ENCODE results near the gene LMO7.

Gene LMO7

DNA sequence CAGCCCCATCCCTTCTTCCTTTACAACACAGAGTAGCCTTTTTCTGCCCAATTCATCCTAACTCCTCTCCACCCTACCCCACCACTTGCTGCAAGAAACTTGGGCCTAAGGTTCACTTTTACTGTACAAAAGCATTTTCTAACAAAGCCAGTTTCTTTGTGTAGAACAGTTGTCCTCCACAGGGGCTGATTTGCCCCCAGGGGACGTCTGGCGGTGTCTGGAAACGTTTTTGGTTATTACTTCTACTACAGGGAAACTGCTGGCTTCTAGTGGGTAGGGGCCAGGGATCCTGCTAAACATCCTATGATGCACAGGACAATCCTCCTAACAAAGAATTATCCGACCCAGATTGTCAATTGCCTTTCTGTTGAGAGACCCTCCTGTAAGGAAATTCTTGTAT lies 7.3 kb upstream of the LMO7 start:
- no peak overlapping the region for H3K27ac ChIP-seq (ENCODE audit: low read depth, low read length)
- H3K4me1 ChIP-seq (ENCODE audit: insufficient read depth, low read length), result no peaks in the 10 kb centered on the region

DNA sequence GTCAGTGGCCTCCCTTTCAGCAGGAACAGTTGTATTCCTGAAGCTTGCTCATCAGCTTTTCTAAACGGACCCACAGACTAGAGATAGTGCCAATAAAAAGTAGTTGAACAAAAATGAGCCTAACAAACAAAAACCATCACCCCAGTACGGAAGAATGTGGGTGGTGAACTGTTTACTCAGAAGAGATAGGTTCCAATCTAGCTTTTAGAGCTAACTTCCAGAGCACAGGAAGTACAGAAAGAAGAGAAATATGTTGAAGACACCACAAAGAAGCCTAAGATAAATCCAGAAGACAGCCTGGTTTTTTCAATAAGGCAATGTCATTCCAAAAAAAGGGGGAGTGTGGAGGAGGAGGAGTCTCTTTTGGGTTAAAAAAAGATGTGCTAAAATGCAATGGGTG lies 2.8 kb upstream of the LMO7 start:
- Histone ChIP-seq H3K36me3 (ENCODE audit: insufficient read depth, low read length) (no peaks in the 10 kb centered on the region), H3K9ac (ENCODE audit: low read length) (no peak overlapping the region), H3K27ac (ENCODE audit: low read depth, low read length) (no peak overlapping the region), H3K27me3 (ENCODE audit: control insufficient read depth in 1 of 2, insufficient read depth in 2 of 2, low read length in 2 of 2) (peaks cover 5 to 14% of the 10 kb centered on the region in 2 donors), H3K4me1 (ENCODE audit: insufficient read depth, low read length) (no peaks in the 10 kb centered on the region), H3K4me3 (ENCODE audit: low read depth in 1 of 2, low read length in 2 of 2) (no peak overlapping the region), H3K9me3 (ENCODE audit: low read length) (no peaks in the 10 kb centered on the region)

More for the DNA sequence above, 7.3 kb upstream of the LMO7 start:
- no peaks in the 10 kb centered on the region for H3K36me3 ChIP-seq (ENCODE audit: insufficient read depth, low read length)
- no peak overlapping the region for H3K9ac ChIP-seq (ENCODE audit: low read length)
- no peak overlapping the region for H3K4me3 ChIP-seq (ENCODE audit: low read depth in 1 of 2, low read length in 2 of 2)
- no peaks in the 10 kb centered on the region for H3K27me3 ChIP-seq (ENCODE audit: control insufficient read depth in 1 of 2, insufficient read depth in 2 of 2, low read length in 2 of 2)
- H3K9me3 ChIP-seq (ENCODE audit: low read length), result no peaks in the 10 kb centered on the region

DNA sequence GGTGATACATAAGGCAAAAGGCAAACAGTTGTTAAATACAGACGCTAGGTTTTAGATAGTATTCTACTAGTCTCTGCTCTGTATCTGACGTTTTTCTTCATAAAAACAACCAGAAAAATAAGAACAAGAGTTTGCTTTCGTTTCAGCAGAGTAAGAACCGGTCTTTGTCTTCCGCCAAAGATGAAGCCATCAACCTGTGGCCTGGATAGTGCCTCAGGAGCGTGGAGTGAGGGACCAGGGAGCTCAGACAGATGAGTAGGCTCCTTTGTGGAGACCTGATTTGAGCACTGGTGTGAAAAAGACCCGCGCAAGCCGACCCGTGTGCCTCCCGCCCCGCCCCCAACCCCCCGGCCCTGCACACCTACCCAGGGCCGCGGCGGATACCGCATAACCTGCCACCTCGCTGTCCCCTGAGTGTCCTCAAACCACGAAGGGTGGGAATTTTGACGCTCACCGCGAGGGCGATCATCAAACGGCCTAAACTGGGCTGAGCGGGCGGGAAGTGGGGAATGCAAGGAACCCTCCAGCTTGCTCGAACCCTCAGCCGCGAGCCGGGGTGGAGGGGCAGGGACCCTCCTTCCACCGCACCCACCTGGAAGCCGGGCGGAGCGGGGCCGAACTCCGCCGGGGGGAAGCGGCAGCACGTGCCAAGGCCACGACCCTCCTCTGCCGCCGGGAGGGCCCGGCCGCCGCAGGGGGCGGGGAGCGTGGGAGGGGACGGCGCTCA lies 866 bp upstream of the LMO7 start:
- no peak overlapping the region for H3K9ac ChIP-seq (ENCODE audit: low read length)
- H3K4me3 ChIP-seq (ENCODE audit: low read depth in 1 of 2, low read length in 2 of 2), result peak overlapping the region; percentile 45 to 61
- peaks cover 5 to 14% of the 10 kb centered on the region in 2 donors for H3K27me3 ChIP-seq (ENCODE audit: control insufficient read depth in 1 of 2, insufficient read depth in 2 of 2, low read length in 2 of 2)
- H3K27ac ChIP-seq (ENCODE audit: low read depth, low read length), result no peak overlapping the region
- no peaks in the 10 kb centered on the region for H3K4me1 ChIP-seq (ENCODE audit: insufficient read depth, low read length)
- H3K36me3 ChIP-seq (ENCODE audit: insufficient read depth, low read length), result no peaks in the 10 kb centered on the region
- H3K9me3 ChIP-seq (ENCODE audit: low read length), result no peaks in the 10 kb centered on the region

DNA sequence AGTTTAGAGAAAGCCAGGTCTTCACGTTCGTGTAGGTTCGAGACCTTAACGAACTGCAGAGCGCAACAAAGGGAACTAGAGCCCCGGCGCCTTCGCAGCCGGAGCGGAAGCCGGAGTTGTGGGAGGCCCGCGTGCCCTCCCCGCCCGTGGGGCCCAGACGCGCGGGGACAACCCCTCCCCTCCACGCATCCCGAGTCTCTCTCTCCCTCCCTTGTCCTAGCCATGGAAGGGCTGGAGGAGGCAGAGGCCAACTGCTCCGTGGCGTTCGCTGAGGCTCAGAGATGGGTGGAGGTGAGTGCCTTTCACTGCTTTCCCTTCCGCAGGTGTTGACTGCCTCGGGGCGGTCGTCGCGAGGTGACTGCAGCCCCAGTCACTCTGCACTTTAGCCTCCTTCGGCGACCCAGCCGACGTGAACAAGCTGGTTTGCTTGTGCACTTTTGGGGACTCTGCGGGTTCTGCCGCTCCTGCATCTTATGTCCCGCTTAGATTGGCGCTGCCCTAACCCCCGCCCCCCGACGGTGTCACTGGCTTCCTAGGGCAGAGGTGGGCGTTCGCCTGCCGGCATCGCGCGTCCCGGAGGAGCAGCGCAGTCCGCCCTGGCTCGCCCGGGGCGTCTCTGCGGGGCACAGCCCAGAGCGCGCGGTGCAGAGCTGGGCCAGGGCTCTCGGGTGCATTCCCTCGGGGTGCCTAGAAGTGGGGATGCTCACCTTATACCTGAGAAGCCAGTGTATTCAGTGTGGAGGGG lies 478 bp downstream of the LMO7 start:
- H3K36me3 ChIP-seq (ENCODE audit: insufficient read depth, low read length), result no peaks in the 10 kb centered on the region
- peaks cover 5 to 14% of the 10 kb centered on the region in 2 donors for H3K27me3 ChIP-seq (ENCODE audit: control insufficient read depth in 1 of 2, insufficient read depth in 2 of 2, low read length in 2 of 2)
- no peaks in the 10 kb centered on the region for H3K9me3 ChIP-seq (ENCODE audit: low read length)
- no peak overlapping the region for H3K9ac ChIP-seq (ENCODE audit: low read length)
- H3K4me3 ChIP-seq (ENCODE audit: low read depth in 1 of 2, low read length in 2 of 2), result peak overlapping the region; percentile 45 to 64
- no peaks in the 10 kb centered on the region for H3K4me1 ChIP-seq (ENCODE audit: insufficient read depth, low read length)
- peak overlapping the region; percentile 34 for H3K27ac ChIP-seq (ENCODE audit: low read depth, low read length)

DNA sequence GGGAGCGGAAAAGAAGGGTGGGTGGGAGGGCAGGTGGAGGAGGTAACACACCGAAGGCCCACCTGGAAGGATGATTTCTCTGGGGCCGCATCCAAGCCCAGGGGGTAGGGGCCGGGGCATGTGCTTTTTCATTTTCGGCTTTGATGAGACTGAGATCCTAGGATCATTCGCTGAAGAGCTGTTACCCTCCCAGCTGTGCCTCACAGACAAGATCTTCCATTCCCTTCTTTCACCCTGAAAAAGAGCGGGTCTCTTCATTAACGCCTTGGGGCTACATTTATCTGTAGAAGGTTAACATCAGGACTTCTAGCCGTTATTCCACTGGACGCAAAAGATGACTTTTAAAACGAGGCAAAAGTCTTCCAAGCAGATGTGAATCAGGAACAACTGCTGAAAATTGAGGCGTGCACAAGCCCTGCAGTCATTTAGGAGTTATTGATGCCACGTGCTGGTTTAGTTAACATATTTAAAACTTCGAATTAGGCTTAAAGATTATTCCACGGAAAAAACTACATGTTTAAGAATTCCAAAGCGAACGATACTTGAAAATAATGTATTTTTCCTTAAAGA lies 1.1 kb downstream of the LMO7 start:
- no peak overlapping the region for H3K4me3 ChIP-seq (ENCODE audit: low read depth in 1 of 2, low read length in 2 of 2)
- H3K27me3 ChIP-seq (ENCODE audit: control insufficient read depth in 1 of 2, insufficient read depth in 2 of 2, low read length in 2 of 2), result peaks cover 5 to 14% of the 10 kb centered on the region in 2 donors
- H3K4me1 ChIP-seq (ENCODE audit: insufficient read depth, low read length), result no peaks in the 10 kb centered on the region
- no peaks in the 10 kb centered on the region for H3K36me3 ChIP-seq (ENCODE audit: insufficient read depth, low read length)
- no peaks in the 10 kb centered on the region for H3K9me3 ChIP-seq (ENCODE audit: low read length)
- no peak overlapping the region for H3K27ac ChIP-seq (ENCODE audit: low read depth, low read length)
- H3K9ac ChIP-seq (ENCODE audit: low read length), result no peak overlapping the region

DNA sequence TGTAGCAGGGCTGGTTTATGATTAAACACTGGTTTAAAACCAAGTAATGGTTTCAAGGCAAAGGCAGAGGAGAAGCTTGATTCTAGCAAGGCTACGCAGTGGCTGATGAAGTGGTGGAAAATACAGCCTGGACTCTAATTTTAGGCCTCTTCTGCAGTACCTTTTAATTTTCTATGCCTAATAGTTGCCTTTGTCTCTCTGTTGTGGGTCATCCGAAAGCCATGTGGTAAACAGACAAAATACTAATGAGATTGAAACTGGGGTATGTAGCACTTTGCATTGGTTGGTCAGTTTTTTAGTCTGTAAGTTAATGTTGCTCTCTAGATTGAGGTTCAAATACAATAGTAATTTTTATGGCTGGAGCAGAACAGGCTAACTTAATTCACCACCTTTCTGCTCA lies 3.3 kb downstream of the LMO7 start:
- Histone ChIP-seq H3K9ac (ENCODE audit: low read length) (no peak overlapping the region), H3K4me3 (ENCODE audit: low read depth in 1 of 2, low read length in 2 of 2) (no peak overlapping the region), H3K36me3 (ENCODE audit: insufficient read depth, low read length) (no peaks in the 10 kb centered on the region), H3K27ac (ENCODE audit: low read depth, low read length) (no peak overlapping the region), H3K27me3 (ENCODE audit: control insufficient read depth in 1 of 2, insufficient read depth in 2 of 2, low read length in 2 of 2) (peaks cover 5 to 14% of the 10 kb centered on the region in 2 donors), H3K9me3 (ENCODE audit: low read length) (no peaks in the 10 kb centered on the region), H3K4me1 (ENCODE audit: insufficient read depth, low read length) (no peaks in the 10 kb centered on the region)

DNA sequence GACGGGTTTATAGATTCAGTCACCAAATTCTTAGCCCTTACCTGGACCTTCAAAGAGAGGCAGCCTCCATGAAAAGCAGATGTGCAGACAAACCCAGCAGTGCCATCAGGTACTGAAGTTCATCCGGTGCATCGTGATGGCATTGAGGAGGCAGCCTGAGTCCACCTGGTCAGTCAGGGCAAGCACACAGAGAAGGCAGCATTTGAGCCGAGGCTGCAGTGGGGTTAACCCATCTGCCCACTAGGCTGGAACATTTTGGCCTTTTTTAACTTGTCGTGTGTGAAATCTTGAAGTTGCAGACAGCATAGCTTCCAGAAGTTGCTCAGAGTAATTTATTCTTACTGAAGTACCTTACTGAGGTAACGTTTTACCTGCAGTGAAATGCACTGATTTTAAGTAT lies 4.9 kb downstream of the LMO7 start:
- Histone ChIP-seq H3K36me3 (ENCODE audit: insufficient read depth, low read length) (no peaks in the 10 kb centered on the region), H3K27me3 (ENCODE audit: control insufficient read depth in 1 of 2, insufficient read depth in 2 of 2, low read length in 2 of 2) (peaks cover 5 to 14% of the 10 kb centered on the region in 2 donors), H3K4me3 (ENCODE audit: low read depth in 1 of 2, low read length in 2 of 2) (no peak overlapping the region), H3K27ac (ENCODE audit: low read depth, low read length) (no peak overlapping the region), H3K9ac (ENCODE audit: low read length) (no peak overlapping the region), H3K9me3 (ENCODE audit: low read length) (no peaks in the 10 kb centered on the region), H3K4me1 (ENCODE audit: insufficient read depth, low read length) (no peaks in the 10 kb centered on the region)

DNA sequence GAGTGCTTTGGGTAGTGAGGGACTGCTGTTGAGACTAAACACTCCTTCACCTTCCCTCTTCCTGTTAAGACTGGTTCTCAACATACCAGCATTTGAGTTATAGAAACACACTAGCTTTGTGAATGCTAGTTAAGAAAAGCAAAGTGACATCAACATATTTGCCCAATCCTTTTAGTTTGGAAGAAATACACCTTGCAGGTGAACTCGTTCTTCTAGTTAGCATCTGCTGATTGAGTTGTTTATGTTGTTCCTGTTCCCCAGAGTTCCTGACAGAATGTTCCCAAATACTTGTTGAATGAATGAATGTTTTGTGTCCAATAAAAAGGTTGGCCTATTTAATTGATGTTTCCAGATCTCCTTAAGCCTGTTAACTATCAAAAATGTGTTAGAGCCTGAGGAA lies 7.1 kb downstream of the LMO7 start:
- Histone ChIP-seq H3K4me1 (ENCODE audit: insufficient read depth, low read length) (no peaks in the 10 kb centered on the region), H3K9ac (ENCODE audit: low read length) (no peak overlapping the region), H3K27ac (ENCODE audit: low read depth, low read length) (no peak overlapping the region), H3K27me3 (ENCODE audit: control insufficient read depth in 1 of 2, insufficient read depth in 2 of 2, low read length in 2 of 2) (no peaks in the 10 kb centered on the region), H3K9me3 (ENCODE audit: low read length) (no peaks in the 10 kb centered on the region), H3K4me3 (ENCODE audit: low read depth in 1 of 2, low read length in 2 of 2) (no peak overlapping the region), H3K36me3 (ENCODE audit: insufficient read depth, low read length) (no peaks in the 10 kb centered on the region)

DNA sequence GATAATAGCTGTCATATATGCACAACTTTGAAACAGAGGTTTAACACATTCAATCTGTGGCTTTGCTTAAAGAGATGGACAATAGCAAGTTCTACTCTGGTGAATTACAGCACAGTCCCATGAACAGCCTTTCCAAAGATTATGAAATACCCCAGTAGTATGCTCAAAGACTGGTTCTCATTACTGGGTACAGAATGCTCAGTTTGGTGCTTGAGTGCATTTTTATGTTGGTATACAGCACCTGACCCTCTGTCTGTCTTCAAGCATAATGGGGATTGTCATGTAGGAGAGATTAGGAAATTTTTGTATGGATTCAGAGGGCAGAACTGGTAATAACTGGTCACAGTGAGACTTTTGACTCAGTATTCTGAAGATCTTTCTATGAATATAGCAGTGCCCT lies 7.6 kb downstream of the LMO7 start:
- Histone ChIP-seq H3K4me1 (ENCODE audit: insufficient read depth, low read length) (no peaks in the 10 kb centered on the region), H3K9me3 (ENCODE audit: low read length) (no peaks in the 10 kb centered on the region), H3K4me3 (ENCODE audit: low read depth in 1 of 2, low read length in 2 of 2) (no peak overlapping the region), H3K9ac (ENCODE audit: low read length) (no peak overlapping the region), H3K36me3 (ENCODE audit: insufficient read depth, low read length) (no peaks in the 10 kb centered on the region), H3K27me3 (ENCODE audit: control insufficient read depth in 1 of 2, insufficient read depth in 2 of 2, low read length in 2 of 2) (no peaks in the 10 kb centered on the region), H3K27ac (ENCODE audit: low read depth, low read length) (no peak overlapping the region)

DNA sequence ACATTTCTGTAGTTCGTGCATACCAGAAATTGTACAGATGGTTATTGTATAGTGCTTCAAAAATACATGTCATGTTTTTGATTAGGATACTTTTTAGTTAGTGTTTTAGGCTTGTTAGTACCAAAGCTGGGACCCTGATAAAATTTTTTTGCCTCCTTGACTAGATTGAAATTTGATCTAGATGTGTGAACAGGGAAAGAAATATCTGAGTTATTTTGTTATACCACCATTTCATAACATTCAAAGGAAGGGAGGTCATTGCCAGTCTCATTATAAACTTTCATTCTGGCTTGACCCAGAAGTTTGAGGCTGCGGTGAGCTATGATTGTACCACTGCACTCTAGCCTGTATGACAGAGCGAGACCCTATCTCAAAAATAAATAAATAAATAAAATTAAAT lies 9.0 kb downstream of the LMO7 start:
- Histone ChIP-seq H3K27ac (ENCODE audit: low read depth, low read length) (no peak overlapping the region), H3K9ac (ENCODE audit: low read length) (no peak overlapping the region), H3K4me3 (ENCODE audit: low read depth in 1 of 2, low read length in 2 of 2) (no peak overlapping the region), H3K9me3 (ENCODE audit: low read length) (no peaks in the 10 kb centered on the region), H3K4me1 (ENCODE audit: insufficient read depth, low read length) (no peaks in the 10 kb centered on the region), H3K36me3 (ENCODE audit: insufficient read depth, low read length) (no peaks in the 10 kb centered on the region), H3K27me3 (ENCODE audit: control insufficient read depth in 1 of 2, insufficient read depth in 2 of 2, low read length in 2 of 2) (no peaks in the 10 kb centered on the region)

DNA sequence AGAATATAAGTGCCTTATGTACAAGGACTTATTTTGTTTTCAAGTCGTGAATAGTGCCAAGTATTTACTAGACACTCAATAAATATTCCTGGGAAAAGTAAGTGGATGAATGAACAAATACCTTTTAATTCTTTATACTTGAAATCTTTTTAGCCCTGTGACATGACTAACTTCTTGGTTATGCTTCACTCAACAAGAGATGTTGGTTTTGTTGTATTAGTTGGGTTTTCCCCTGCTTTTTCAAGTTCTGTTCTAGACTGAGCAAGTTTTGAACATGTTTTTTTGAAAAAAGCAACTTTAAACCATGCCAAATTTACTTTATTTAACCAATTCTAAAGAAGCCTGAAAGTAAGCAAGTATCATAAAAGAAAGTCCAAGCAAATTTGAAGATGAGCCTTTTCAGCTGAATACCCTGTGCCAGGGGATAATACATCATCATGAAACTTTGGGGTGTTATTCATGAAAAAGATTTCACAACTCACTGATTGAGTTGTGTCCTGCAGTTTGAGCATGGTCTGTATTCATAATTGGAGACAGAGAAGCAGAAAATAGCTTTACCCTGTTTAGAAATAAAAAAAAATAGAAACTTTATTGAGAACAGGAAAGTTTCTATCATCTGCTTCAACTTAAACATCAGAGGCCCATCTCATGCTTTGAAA lies 11.1 kb downstream of the LMO7 start:
- H3K9me3 ChIP-seq (ENCODE audit: low read length), result no peaks in the 10 kb centered on the region
- H3K27me3 ChIP-seq (ENCODE audit: control insufficient read depth in 1 of 2, insufficient read depth in 2 of 2, low read length in 2 of 2), result no peaks in the 10 kb centered on the region
- no peaks in the 10 kb centered on the region for H3K4me1 ChIP-seq (ENCODE audit: insufficient read depth, low read length)
- no peak overlapping the region for H3K27ac ChIP-seq (ENCODE audit: low read depth, low read length)
- H3K9ac ChIP-seq (ENCODE audit: low read length), result no peak overlapping the region
- H3K4me3 ChIP-seq (ENCODE audit: low read depth in 1 of 2, low read length in 2 of 2), result no peak overlapping the region
- no peaks in the 10 kb centered on the region for H3K36me3 ChIP-seq (ENCODE audit: insufficient read depth, low read length)
